GM12892 (cell line): ENCODE data around the gene SPINK1.

Experiments used
- DNase-seq: peaks from one replicate; pipeline ENCODE4 v3.0.0; 2011; ENCODE audit not compliant: insufficient read length
- FAIRE-seq: peaks from 2 replicates; lab custom pipeline; 2011; peaks lifted over from hg19 to GRCh38; lab: Jason Lieb, UNC
- POLR2A ChIP-seq: IDR thresholded peaks from 2 replicates; pipeline ENCODE4 v1.6.1; 2011; ENCODE audit warnings: low read depth, low read length, control low read depth
- POLR2AphosphoS5 ChIP-seq: IDR thresholded peaks from 2 replicates; pipeline ENCODE4 v1.6.1; 2011; ENCODE audit warnings: low read depth, low read length, control low read depth
- TAF1 ChIP-seq: IDR thresholded peaks from 2 replicates; pipeline ENCODE4 v1.6.1; 2011; ENCODE audit warnings: low read depth, mild to moderate bottlenecking, control low read depth, low read length, borderline replicate concordance

The SPINK1 gene

DNA sequence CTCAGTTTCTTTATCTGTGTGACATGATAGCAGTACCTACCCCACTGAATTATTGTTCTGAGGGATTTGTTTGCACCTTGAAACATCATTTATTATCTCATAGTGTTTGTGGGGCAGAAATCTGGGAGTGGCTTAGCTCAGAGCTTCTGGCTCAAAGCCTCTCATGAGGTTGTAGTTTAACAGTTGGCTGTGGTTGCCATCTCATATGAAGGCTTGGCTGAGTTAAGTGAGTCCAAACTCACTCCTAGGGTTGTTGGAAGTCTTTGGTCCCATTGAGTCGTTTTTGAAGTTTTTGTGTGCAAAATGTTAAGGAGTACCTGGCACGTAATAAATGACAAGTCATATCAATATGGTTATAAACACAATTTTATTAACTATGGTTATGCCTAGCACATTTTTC, 45.3 kb downstream of the SPINK1 start:
- no peak for TF ChIP-seq POLR2A
- TF ChIP-seq POLR2AphosphoS5: no peak
- no peak for TF ChIP-seq TAF1
- no peak for FAIRE-seq

GRCh38 chr5:147784146-147784987, 47.1 kb downstream of the SPINK1 start:
- TF ChIP-seq POLR2A (no peak), POLR2AphosphoS5 (no peak), TAF1 (no peak)
- DNase-seq (no peak), FAIRE-seq (no peak)

More for the DNA sequence above, 45.3 kb downstream of the SPINK1 start:
- no peak for DNase-seq

GRCh38 chr5:147782110-147783028, 49.1 kb downstream of the SPINK1 start, which contains the start of gene JAKMIP2:
JAKMIP2 (minus strand) TSS chr5:147782728; CDS start chr5:147671806, 110,922 bp downstream.
- peak; percentile 5 for DNase-seq
- TF ChIP-seq TAF1 (no peak), POLR2AphosphoS5 (no peak), POLR2A (no peak)
- no peak for FAIRE-seq

DNA sequence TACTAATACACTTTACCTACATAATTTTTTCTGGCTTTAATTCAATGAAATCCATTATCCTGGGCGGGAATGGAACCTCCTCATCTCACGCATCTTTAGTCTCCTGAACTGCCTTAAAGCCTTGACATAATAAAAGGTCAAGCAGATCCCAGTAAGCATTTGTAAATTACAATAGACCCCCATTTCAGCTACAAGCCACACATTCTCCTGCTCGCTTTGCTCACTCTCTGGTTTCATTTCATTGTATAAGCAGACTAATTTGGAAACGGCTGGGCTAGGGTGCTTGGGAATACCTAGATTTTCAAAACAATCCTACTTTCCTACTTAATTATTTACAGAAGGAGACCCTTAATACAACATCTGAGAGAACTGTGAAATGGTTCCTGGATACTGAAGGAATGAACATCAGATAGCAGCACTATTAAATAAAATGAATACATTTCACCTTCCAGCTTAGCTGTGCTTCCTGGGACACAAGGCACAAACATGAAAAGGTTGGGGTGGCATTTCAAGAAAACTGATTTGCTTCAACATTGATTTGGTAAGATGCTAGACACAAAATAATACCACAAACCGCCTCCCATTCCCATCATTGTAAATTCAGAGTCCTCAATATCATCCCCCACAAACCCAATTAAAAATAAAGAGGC, 50.4 kb downstream of the SPINK1 start:
- no peak for FAIRE-seq

GRCh38 chr5:147779694-147780093, 51.8 kb downstream of the SPINK1 start:
- TF ChIP-seq POLR2AphosphoS5: no peak
- no peak for TF ChIP-seq POLR2A
- TF ChIP-seq TAF1: no peak
- DNase-seq (no peak), FAIRE-seq (no peak)

More for the DNA sequence above, 50.4 kb downstream of the SPINK1 start:
- DNase-seq: no peak
- TF ChIP-seq TAF1 (no peak), POLR2A (no peak), POLR2AphosphoS5 (no peak)

- no peak for DNase-seq
- FAIRE-seq: no peak
- no peak for TF ChIP-seq POLR2A
- no peak for TF ChIP-seq POLR2AphosphoS5
- no peak for TF ChIP-seq TAF1
These were observed 54.5 kb downstream of the SPINK1 start for GRCh38 chr5:147776989-147777388.
